NCI-H1048 (cell line): ENCODE results near the gene CNTNAP2.
A peak's percentile ranks its signal among the peaks of the same experiment; 100 is the strongest.

Experiments used
- DNase-seq: peaks from one replicate; lab custom pipeline; 2025; lab: John Stamatoyannopoulos, UW

CNTNAP2 gene

GRCh38 chr7:146116521-146117222, at the start of gene CNTNAP2:
Gene CNTNAP2 (plus strand): TSS chr7:146116801. CDS start chr7:146116877, 76 bp downstream.
- no peak for DNase-seq

- no peak for DNase-seq
Observed at GRCh38 chr7:146067880-146068279, 48.7 kb upstream of the CNTNAP2 start.

GRCh38 chr7:146074195-146074765, 42.3 kb upstream of the CNTNAP2 start:
- no peak for DNase-seq

GRCh38 chr7:146076344-146076743, 40.3 kb upstream of the CNTNAP2 start:
- DNase-seq: no peak

GRCh38 chr7:146084086-146084485, 32.5 kb upstream of the CNTNAP2 start:
- DNase-seq: no peak

- DNase-seq: no peak
Observed at GRCh38 chr7:146090023-146090645, 26.5 kb upstream of the CNTNAP2 start.

- DNase-seq: no peak
Observed at GRCh38 chr7:146094356-146094755, 22.2 kb upstream of the CNTNAP2 start.

- DNase-seq: no peak
Observed at GRCh38 chr7:146096994-146097393, 19.6 kb upstream of the CNTNAP2 start.

GRCh38 chr7:146106319-146106718, 10.3 kb upstream of the CNTNAP2 start:
- no peak for DNase-seq

- DNase-seq: no peak
Observed at GRCh38 chr7:146112755-146113154, 3.8 kb upstream of the CNTNAP2 start.

GRCh38 chr7:146115548-146115850, 1.1 kb upstream of the CNTNAP2 start:
- DNase-seq: no peak

- peak; percentile 61 for DNase-seq
Observed at GRCh38 chr7:146115851-146116520, 615 bp upstream of the CNTNAP2 start.

GRCh38 chr7:146117576-146117975, 975 bp downstream of the CNTNAP2 start:
- DNase-seq: no peak

GRCh38 chr7:146119002-146119401, 2.4 kb downstream of the CNTNAP2 start:
- DNase-seq: no peak

GRCh38 chr7:146123715-146124114, 7.1 kb downstream of the CNTNAP2 start:
- DNase-seq: no peak

GRCh38 chr7:146126767-146127509, 10.3 kb downstream of the CNTNAP2 start:
- no peak for DNase-seq

- no peak for DNase-seq
Observed at GRCh38 chr7:146129296-146129695, 12.7 kb downstream of the CNTNAP2 start.

- DNase-seq: no peak
Observed at GRCh38 chr7:146129997-146130396, 13.4 kb downstream of the CNTNAP2 start.

GRCh38 chr7:146131701-146132100, 15.1 kb downstream of the CNTNAP2 start:
- DNase-seq: no peak

GRCh38 chr7:146136357-146136875, 19.8 kb downstream of the CNTNAP2 start:
- no peak for DNase-seq

GRCh38 chr7:146138926-146139325, 22.3 kb downstream of the CNTNAP2 start:
- no peak for DNase-seq
